Uterus (tissue), 2 donors: ENCODE results near the gene FSD2.

Experiments used
- POLR2A ChIP-seq, 2 donors: fragments of 450-650 bp; IDR thresholded peaks; one replicate each; pipeline ENCODE4 v1.6.1; 2016; ENCODE audit warnings: antibody characterized with exemption in 2 of 2, mild to moderate bottlenecking in 1 of 2, moderate library complexity in 1 of 2
- TF ChIP-seq, protein P1 (sequence below), 4 experiments: fragments of 200-600 bp in 2 of 4; fragments of 450-650 bp in 2 of 4; sonication (generic) in 2 of 4; IDR thresholded peaks; one replicate each; pipeline ENCODE4 v1.5.1; 2016 to 2019; ENCODE audit warnings: antibody characterized with exemption in 4 of 4, mild to moderate bottlenecking in 2 of 4, moderate library complexity in 1 of 4

DNA sequence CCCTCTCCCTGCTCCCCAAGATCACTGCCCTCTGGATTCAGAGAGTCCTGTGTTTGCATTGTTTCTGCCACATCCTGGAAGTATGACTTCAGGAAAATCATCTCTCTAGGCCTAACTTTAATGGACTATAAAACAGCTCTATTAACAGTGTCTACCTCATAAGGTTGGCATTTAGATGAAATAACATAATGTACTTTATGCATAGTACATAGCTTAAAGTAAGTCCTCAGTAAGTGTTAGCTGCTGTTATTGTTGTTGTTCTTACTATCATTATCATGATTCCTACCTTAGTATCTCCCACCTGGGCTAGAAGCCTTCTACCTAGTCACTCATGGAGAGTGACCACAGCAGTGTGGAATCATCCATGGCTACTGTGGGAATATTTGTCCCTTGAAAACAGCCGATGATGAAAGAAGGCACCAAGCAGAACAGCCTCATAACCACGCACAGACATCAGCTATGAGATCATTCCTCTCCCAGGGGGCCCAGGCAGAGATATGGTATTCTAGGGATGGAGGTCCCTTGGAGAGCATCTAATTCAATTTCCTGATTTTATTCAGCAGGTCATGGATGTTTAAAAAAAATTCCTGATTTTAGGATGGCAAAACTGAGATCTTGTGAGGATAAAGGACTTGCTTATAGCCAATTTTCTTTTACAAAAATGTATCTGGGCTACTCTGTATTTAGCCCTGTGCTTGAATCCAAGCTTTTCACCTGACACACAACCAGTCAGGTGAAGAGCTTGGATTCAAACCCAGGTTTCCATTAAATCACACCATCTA, 1.9 kb downstream of the FSD2 start:
- TF ChIP-seq, protein P1, sequence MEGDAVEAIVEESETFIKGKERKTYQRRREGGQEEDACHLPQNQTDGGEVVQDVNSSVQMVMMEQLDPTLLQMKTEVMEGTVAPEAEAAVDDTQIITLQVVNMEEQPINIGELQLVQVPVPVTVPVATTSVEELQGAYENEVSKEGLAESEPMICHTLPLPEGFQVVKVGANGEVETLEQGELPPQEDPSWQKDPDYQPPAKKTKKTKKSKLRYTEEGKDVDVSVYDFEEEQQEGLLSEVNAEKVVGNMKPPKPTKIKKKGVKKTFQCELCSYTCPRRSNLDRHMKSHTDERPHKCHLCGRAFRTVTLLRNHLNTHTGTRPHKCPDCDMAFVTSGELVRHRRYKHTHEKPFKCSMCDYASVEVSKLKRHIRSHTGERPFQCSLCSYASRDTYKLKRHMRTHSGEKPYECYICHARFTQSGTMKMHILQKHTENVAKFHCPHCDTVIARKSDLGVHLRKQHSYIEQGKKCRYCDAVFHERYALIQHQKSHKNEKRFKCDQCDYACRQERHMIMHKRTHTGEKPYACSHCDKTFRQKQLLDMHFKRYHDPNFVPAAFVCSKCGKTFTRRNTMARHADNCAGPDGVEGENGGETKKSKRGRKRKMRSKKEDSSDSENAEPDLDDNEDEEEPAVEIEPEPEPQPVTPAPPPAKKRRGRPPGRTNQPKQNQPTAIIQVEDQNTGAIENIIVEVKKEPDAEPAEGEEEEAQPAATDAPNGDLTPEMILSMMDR (IDR thresholded peaks at IDR 0.05), result no peak
- no peak for TF ChIP-seq POLR2A (IDR thresholded peaks at IDR 0.05)
